Heart right ventricle (tissue), 16 donors: ENCODE measurements around the gene PRR16. TPM values are rescaled to one million over a fixed set of nuclear protein-coding genes. Genes with fewer than 3 reads are reported as not detected.

Experiments used
- ATAC-seq, 8 donors: fragments of 200-7000 bp; cut with Tn5 transposase; one replicate each; pipeline ENCODE4 v1.9.1; 2020; ENCODE audit warnings: mild to moderate bottlenecking in 8 of 8, moderate library complexity in 8 of 8, moderate number of reproducible peaks in 1 of 8
- DNase-seq, 2 donors: peaks; one replicate each; pipeline ENCODE4 v3.0.0-alpha.2; 2020
- H3K27ac ChIP-seq, 10 donors: fragments of 200-600 bp; sonication (generic) in 2 of 10; one replicate each; pipeline versions ENCODE4 v1.5.0 to v1.8.0; 2020 to 2022; ENCODE audit warnings: mild to moderate bottlenecking in 3 of 10
- H3K27me3 ChIP-seq, 7 donors: fragments of 200-600 bp; one replicate each; pipeline ENCODE4 v1.8.0; 2021 to 2022; ENCODE audit warnings: mild to moderate bottlenecking in 2 of 7
- H3K36me3 ChIP-seq, 9 donors: fragments of 200-600 bp; sonication (generic) in 1 of 9; one replicate each; pipeline versions ENCODE4 v1.5.0 to v1.8.0; 2020 to 2022; ENCODE audit warnings: mild to moderate bottlenecking in 2 of 9
- H3K4me1 ChIP-seq, 9 donors: fragments of 200-600 bp; sonication (generic) in 1 of 9; one replicate each; pipeline versions ENCODE4 v1.5.0 to v1.8.0; 2020 to 2022; ENCODE audit warnings: mild to moderate bottlenecking in 4 of 9
- H3K4me3 ChIP-seq, 10 donors: fragments of 200-600 bp; sonication (generic) in 2 of 10; one replicate each; pipeline versions ENCODE4 v1.5.0 to v1.8.0; 2020 to 2022; ENCODE audit warnings: mild to moderate bottlenecking in 7 of 10, moderate library complexity in 2 of 10
- H3K9me3 ChIP-seq, 11 donors: fragments of 200-600 bp in 10 of 11; sonication (generic) in 2 of 11; one replicate each; pipeline versions ENCODE4 v1.5.0 to v1.8.0; 2013 to 2022; ENCODE audit warnings: mild to moderate bottlenecking in 2 of 11, control low read depth in 1 of 11, moderate library complexity in 1 of 11
- WGBS, 2 donors: extraction: QIAGEN DNeasy Blood & Tissue Kit; methylation state at CpG; one replicate each; pipeline ENCODE4 v1.1.7; 2013; ENCODE audit warnings: inconsistent platforms in 1 of 2; 5-methylcytosine and 5-hydroxymethylcytosine counted together
- intact Hi-C, 10 donors: fragments of 100-400 bp; cut with DNase I; formaldehyde crosslinking; loops; one replicate each; pipeline versions ENCODE4 v1.11.1 to v1.14.2; 2022
- polyA plus RNA-seq, 2 donors: library from polyadenylated mRNA; stranded (reverse); fragments of 200-250 nt; gene quantifications; one replicate each; pipeline ENCODE4 v1.2.3, GENCODE V29; 2013
- total RNA-seq, 10 donors: library from RNA; stranded (reverse); fragmentation: NEBNext Ultra II Directional in 3 of 10; extraction: Animal tissue kit (Norgen Biotek cat#: 25700) in 3 of 10; gene quantifications; one replicate each; pipeline versions ENCODE4 v1.2.1 to v1.2.4, GENCODE V29; 2021 to 2023
- TF ChIP-seq, protein P1 (sequence below), 9 donors: fragments of 200-600 bp; sonication (generic) in 2 of 9; IDR thresholded peaks; one replicate each; pipeline versions ENCODE4 v1.5.0 to v1.8.0; 2021 to 2022; ENCODE audit warnings: antibody characterized with exemption in 9 of 9, mild to moderate bottlenecking in 5 of 9, moderate library complexity in 1 of 9
- donor health status: Arrhythmogenic right ventricular cardiomyopathy.
- donor health status: ischemic (EF 13 %, LVEDD 7.1; RV severe dilation, severe dysfunction).
- donor health status: healthy with polysubstance abuse.
- donor health status: DM: no; HTN: yes; CAD: no.
- donor health status: DM: no; HTN: no; CAD: no.
- donor health status: ischemic (EF 25% LVEDD 6.9; RV normal size, moderate dysfunction).
- donor health status: ischemic (EF 25% LVEDD 5.7; RV mildly dilated, moderate dysfunction).
- donor health status: healthy.
- donor health status: DM: yes; HTN: yes; CAD: no.
- donor health status: Ischemic cardiomyopathy.
- donor health status: ischemic (EF 35%, LVEDD 5.7; RV mildly dilated, moderate dysfunction).
- donor health status: nonischemic (EF 11% LVEDD 7.7; RV severe dilation, severe dysfunction).
- donor health status: DM: yes; HTN: yes; CAD: no.
- donor health status: PGD.
- donor health status: ischemic (EF 29% LVEDD 5.4; RV normal size, mild dysfunction).
- donor health status: nonischemic (EF 23%, LVEDD 6.1; RV moderate dilation, normal function).

PRR16 gene
- total and polyA plus RNA-seq, 12 donors: 5.3 to 22.9 (median 10.4) TPM

DNA sequence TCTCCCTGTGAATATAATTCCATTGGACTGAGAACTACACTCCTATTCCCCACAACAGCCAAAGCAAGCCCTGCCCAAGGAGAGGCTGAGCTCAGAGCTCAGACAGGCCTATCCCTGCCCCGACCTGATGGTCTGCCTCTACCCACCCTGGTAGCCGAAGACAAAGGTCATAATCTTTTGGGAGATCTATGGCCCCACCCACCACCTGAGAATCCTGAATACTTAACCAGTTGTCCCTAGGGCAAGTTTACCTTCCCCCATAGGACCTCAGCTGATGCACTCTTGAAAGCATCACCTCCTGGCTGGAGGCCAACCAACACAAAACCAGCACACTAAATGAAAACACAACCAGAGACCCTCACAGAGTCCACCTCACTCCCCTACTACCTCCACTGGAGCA, 167.5 kb downstream of the PRR16 start:
- Histone ChIP-seq H3K4me3 (no peak overlapping the region), H3K27me3 (no peaks in the 10 kb centered on the region), H3K9me3 (peaks cover 0 to 1% (median 0%) of the 10 kb centered on the region in 11 donors), H3K36me3 (no peaks in the 10 kb centered on the region), H3K4me1 (no peaks in the 10 kb centered on the region), H3K27ac (no peak overlapping the region)
- TF ChIP-seq, protein P1, sequence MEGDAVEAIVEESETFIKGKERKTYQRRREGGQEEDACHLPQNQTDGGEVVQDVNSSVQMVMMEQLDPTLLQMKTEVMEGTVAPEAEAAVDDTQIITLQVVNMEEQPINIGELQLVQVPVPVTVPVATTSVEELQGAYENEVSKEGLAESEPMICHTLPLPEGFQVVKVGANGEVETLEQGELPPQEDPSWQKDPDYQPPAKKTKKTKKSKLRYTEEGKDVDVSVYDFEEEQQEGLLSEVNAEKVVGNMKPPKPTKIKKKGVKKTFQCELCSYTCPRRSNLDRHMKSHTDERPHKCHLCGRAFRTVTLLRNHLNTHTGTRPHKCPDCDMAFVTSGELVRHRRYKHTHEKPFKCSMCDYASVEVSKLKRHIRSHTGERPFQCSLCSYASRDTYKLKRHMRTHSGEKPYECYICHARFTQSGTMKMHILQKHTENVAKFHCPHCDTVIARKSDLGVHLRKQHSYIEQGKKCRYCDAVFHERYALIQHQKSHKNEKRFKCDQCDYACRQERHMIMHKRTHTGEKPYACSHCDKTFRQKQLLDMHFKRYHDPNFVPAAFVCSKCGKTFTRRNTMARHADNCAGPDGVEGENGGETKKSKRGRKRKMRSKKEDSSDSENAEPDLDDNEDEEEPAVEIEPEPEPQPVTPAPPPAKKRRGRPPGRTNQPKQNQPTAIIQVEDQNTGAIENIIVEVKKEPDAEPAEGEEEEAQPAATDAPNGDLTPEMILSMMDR (IDR thresholded peaks at IDR 0.05): no peak
- DNase-seq: no peak
- intact Hi-C loops: no loop called here
- 71 to 81% methylated on average over 2 of the region's 2 CpGs for WGBS, 2 donors
- no peak for ATAC-seq

GRCh38 chr5:120632430-120632829, 168.3 kb downstream of the PRR16 start:
- peaks cover 0 to 7% (median 0%) of the 10 kb centered on the region in 11 donors for H3K9me3 ChIP-seq
- ATAC-seq (no peak), DNase-seq (no peak)
- intact Hi-C loops: no loop called here
- H3K4me3 ChIP-seq: no peak overlapping the region
- TF ChIP-seq, protein P1 (IDR thresholded peaks at IDR 0.05): no peak
- H3K27me3 ChIP-seq: no peaks in the 10 kb centered on the region
- H3K27ac ChIP-seq: no peak overlapping the region
- 92 to 96% methylated on average over 3 of the region's 3 CpGs for whole genome bisulfite sequencing, 2 donors
- no peaks in the 10 kb centered on the region for H3K36me3 ChIP-seq
- no peaks in the 10 kb centered on the region for H3K4me1 ChIP-seq

- no peak for ATAC-seq
- H3K36me3 ChIP-seq: no peaks in the 10 kb centered on the region
- 61 to 63% methylated on average over 3 of the region's 3 CpGs for WGBS, 2 donors
- H3K27me3 ChIP-seq: no peaks in the 10 kb centered on the region
- peaks cover 0 to 7% (median 0%) of the 10 kb centered on the region in 11 donors for H3K9me3 ChIP-seq
- DNase-seq: no peak
- no peak overlapping the region for H3K4me3 ChIP-seq
- intact Hi-C loops: no loop called here
- TF ChIP-seq, protein P1 (IDR thresholded peaks at IDR 0.05): no peak
- H3K27ac ChIP-seq: no peak overlapping the region
- H3K4me1 ChIP-seq: no peaks in the 10 kb centered on the region
Observed at GRCh38 chr5:120638449-120638848, 174.3 kb downstream of the PRR16 start.

DNA sequence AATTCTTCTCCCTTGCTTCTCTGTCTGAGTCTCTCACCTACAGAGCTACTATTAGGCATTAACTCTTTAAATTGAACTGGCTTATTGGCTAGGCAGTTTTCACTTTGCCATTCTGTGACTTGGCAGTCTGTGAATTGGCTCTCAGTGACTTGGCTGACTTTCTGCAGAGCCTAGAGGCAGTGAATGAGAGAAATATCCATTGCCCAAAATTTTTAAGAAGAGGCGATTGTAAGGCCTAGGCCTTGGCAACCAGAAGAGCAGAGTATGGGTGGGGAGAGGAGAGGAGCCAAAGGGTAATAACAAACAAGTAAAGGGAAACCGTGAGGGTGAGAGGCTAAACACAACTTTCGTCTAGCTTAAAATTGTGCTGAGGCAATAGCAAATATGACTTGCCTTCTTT, 176.7 kb downstream of the PRR16 start:
- ATAC-seq: no peak
- Histone ChIP-seq H3K4me1 (no peaks in the 10 kb centered on the region), H3K9me3 (peaks cover 0 to 7% (median 0%) of the 10 kb centered on the region in 11 donors), H3K36me3 (no peaks in the 10 kb centered on the region), H3K27me3 (no peaks in the 10 kb centered on the region), H3K27ac (no peak overlapping the region), H3K4me3 (no peak overlapping the region)
- 70 to 83% methylated on average over 3 of the region's 3 CpGs for WGBS, 2 donors
- no peak for DNase-seq
- TF ChIP-seq, protein P1 (IDR thresholded peaks at IDR 0.05): no peak
- intact Hi-C loops: no loop called here
